Heart left ventricle (tissue), 16 donors: Measurements from ENCODE around the gene GREB1. TPM values are rescaled to one million over a fixed set of nuclear protein-coding genes. Genes with fewer than 3 reads are reported as not detected.

Experiments
- ATAC-seq, 4 donors: fragments of 200-7000 bp; cut with Tn5 transposase; one replicate each; pipeline ENCODE4 v1.9.1; 2020 to 2022; ENCODE audit warnings: moderate library complexity in 4 of 4, mild to moderate bottlenecking in 3 of 4, moderate number of reproducible peaks in 1 of 4
- DNase-seq, 5 donors: peaks; one replicate each; pipeline ENCODE4 v3.0.0-alpha.2; 2020
- H3K27ac ChIP-seq, 12 donors: fragments of 200-600 bp; sonication (generic) in 4 of 12; one replicate each; pipeline versions ENCODE4 v1.5.0 to v1.8.0; 2016 to 2022; ENCODE audit warnings: mild to moderate bottlenecking in 2 of 12
- H3K27me3 ChIP-seq, 9 donors: fragments of 200-600 bp; sonication (generic) in 2 of 9; one replicate each; pipeline versions ENCODE4 v1.5.1 to v1.8.0; 2016 to 2022; ENCODE audit warnings: mild to moderate bottlenecking in 3 of 9
- H3K36me3 ChIP-seq, 9 donors: fragments of 200-600 bp; sonication (generic) in 2 of 9; one replicate each; pipeline versions ENCODE4 v1.5.0 to v1.8.0; 2018 to 2022; ENCODE audit warnings: mild to moderate bottlenecking in 2 of 9
- H3K4me1 ChIP-seq, 12 donors: fragments of 200-600 bp; sonication (generic) in 4 of 12; one replicate each; pipeline versions ENCODE4 v1.5.0 to v1.8.0; 2016 to 2022; ENCODE audit warnings: mild to moderate bottlenecking in 3 of 12
- H3K4me3 ChIP-seq, 12 donors: fragments of 200-600 bp; sonication (generic) in 4 of 12; one replicate each; pipeline versions ENCODE4 v1.5.0 to v1.8.0; 2017 to 2022; ENCODE audit warnings: mild to moderate bottlenecking in 9 of 12, moderate library complexity in 4 of 12
- H3K9me3 ChIP-seq, 12 donors: fragments of 200-600 bp; sonication (generic) in 4 of 12; one replicate each; pipeline versions ENCODE4 v1.5.0 to v1.8.0; 2016 to 2022; ENCODE audit warnings: mild to moderate bottlenecking in 1 of 12
- POLR2A ChIP-seq, 2 donors: fragments of 450-650 bp; IDR thresholded peaks; one replicate each; pipeline ENCODE4 v1.6.1; 2017; ENCODE audit warnings: antibody characterized with exemption in 2 of 2, mild to moderate bottlenecking in 2 of 2, moderate library complexity in 2 of 2
- WGBS, 4 donors: extraction: QIAGEN DNeasy Blood & Tissue Kit in 2 of 4; methylation state at CpG; one replicate each; pipeline versions ENCODE4 v1.1.5 to v1.1.7; 2013 to 2018; 5-methylcytosine and 5-hydroxymethylcytosine counted together
- intact Hi-C, 10 donors: fragments of 100-400 bp; cut with DNase I; formaldehyde crosslinking; loops; one replicate each; pipeline versions ENCODE4 v1.11.1 to v1.14.2; 2022
- polyA plus RNA-seq, 2 donors: library from polyadenylated mRNA; stranded (reverse); fragments of 200-250 nt; gene quantifications; one replicate each; pipeline ENCODE4 v1.2.3, GENCODE V29; 2013
- total RNA-seq, 9 donors: library from RNA; depleted of rRNA in 2 of 9; stranded (reverse); fragments of >200 nt in 2 of 9; fragmentation: NEBNext Ultra II Directional in 3 of 9; extraction: Animal tissue kit (Norgen Biotek cat#: 25700) in 3 of 9; gene quantifications; one replicate each; pipeline versions ENCODE4 v1.1.0 to v1.2.4, GENCODE V29; 2016 to 2023
- TF ChIP-seq, protein P1 (sequence below), 12 donors: fragments of 200-600 bp; sonication (generic) in 4 of 12; IDR thresholded peaks; one replicate each; pipeline versions ENCODE4 v1.5.0 to v1.8.0; 2018 to 2022; ENCODE audit warnings: antibody characterized with exemption in 12 of 12, mild to moderate bottlenecking in 5 of 12
- donor health status: ischemic (EF 13 %, LVEDD 7.1; RV severe dilation, severe dysfunction).
- donor health status: healthy with polysubstance abuse.
- donor health status: DM: no; HTN: yes; CAD: no.
- donor health status: DM: no; HTN: no; CAD: no.
- donor health status: ischemic (EF 25% LVEDD 6.9; RV normal size, moderate dysfunction).
- donor health status: ischemic (EF 25% LVEDD 5.7; RV mildly dilated, moderate dysfunction).
- donor health status: healthy.
- donor health status: DM: yes; HTN: yes; CAD: no.
- donor health status: ischemic (EF 35%, LVEDD 5.7; RV mildly dilated, moderate dysfunction).
- donor health status: nonischemic (EF 11% LVEDD 7.7; RV severe dilation, severe dysfunction).
- donor health status: DM: yes; HTN: yes; CAD: no.
- donor health status: PGD.
- donor health status: ischemic (EF 29% LVEDD 5.4; RV normal size, mild dysfunction).
- donor health status: nonischemic (EF 23%, LVEDD 6.1; RV moderate dilation, normal function).

GREB1 gene
- total and polyA plus RNA-seq, 11 donors, result 1.4 to 11.5 (median 5.6) TPM

DNA sequence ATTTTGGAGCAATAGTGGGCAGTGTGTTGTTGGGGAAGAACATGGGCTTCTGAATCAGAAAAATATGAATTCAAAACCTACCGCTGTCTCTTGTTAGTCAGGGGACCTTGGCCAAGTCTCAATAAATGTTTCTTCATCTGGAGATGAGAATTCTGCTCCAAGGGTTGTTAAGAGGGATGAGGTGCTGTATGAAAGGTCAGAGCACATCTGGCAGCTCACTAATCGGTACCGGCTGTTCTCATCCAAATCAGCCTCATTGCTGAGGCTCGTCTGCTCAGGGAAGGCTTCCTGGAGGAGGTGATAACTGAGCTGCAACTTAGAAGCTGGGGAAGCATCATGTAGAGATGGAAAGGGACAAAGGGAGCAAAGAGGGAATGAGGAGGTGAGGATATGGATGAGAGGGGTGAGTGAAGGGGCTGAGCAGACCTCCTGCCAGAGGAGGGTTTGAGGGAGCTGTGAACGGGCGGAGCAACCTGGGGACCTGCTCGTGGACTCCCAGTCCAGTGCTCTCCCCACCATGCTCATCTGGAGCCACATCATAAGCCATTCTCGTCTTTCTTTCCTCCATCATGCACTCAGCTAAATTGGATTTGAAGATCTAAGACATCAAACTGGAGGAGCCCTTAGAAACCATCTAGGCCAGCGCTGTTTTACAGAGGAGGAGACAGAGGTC, 47.4 kb downstream of the GREB1 start:
- no peak for TF ChIP-seq POLR2A (IDR thresholded peaks at IDR 0.05)
- TF ChIP-seq, protein P1, sequence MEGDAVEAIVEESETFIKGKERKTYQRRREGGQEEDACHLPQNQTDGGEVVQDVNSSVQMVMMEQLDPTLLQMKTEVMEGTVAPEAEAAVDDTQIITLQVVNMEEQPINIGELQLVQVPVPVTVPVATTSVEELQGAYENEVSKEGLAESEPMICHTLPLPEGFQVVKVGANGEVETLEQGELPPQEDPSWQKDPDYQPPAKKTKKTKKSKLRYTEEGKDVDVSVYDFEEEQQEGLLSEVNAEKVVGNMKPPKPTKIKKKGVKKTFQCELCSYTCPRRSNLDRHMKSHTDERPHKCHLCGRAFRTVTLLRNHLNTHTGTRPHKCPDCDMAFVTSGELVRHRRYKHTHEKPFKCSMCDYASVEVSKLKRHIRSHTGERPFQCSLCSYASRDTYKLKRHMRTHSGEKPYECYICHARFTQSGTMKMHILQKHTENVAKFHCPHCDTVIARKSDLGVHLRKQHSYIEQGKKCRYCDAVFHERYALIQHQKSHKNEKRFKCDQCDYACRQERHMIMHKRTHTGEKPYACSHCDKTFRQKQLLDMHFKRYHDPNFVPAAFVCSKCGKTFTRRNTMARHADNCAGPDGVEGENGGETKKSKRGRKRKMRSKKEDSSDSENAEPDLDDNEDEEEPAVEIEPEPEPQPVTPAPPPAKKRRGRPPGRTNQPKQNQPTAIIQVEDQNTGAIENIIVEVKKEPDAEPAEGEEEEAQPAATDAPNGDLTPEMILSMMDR (IDR thresholded peaks at IDR 0.05), result no peak
- WGBS, 4 donors, result 89 to 95% (median 92%) methylated on average over 9 of the region's 9 CpGs
- DNase-seq, result no peak
- Histone ChIP-seq H3K9me3 (no peaks in the 10 kb centered on the region), H3K4me1 (peaks cover 0 to 18% (median 6%) of the 10 kb centered on the region in 12 donors), H3K4me3 (no peak overlapping the region), H3K36me3 (peaks cover 0 to 2% (median 0%) of the 10 kb centered on the region in 9 donors), H3K27me3 (no peaks in the 10 kb centered on the region), H3K27ac (no peak overlapping the region)
- no peak for ATAC-seq
- intact Hi-C loops, result loop anchor here (2.0 to 10.0 kb wide), 6 partner anchors 84 to 746 kb away; a partner anchor contains a TSS

DNA sequence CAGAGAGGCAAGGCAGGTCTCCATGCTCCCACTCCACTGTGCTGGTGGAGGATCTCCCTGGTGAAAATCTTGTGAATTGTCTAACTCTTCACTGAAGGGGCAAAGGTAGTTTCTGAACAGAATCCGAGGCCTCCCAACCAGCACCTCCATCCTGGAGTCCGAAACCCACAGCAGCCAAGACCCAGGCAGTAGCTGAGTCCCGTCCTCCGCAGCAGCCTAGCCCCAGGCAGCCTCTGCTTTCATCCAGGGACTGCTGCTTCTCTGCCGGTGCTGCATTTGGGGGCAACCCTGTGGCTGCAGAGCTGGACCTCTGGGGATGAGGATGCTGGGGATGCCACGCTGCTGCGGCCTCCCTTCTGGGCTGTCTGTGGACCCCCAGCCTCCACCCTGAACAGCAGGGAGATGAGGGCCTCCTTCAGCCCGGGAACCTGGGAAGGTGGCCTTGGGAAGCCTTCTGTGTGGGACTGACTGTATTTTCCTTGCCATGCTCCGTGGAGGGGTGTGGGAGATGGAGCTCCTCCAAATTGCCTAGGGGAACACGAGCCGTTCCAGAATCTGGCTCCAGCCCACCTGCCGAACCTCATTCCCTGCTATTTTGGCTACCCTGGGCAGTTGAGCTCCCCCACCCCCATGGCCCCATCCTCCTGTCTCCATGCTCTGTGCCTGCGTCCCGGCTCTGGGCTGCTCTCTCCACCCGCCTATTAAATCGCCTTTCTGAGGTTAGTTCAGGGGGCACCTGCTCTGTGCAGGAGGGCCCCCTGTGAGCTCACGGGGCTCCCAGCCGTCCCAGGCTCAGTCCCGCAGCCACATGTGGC, 48.2 kb downstream of the GREB1 start:
- Histone ChIP-seq H3K9me3 (no peaks in the 10 kb centered on the region), H3K27me3 (no peaks in the 10 kb centered on the region), H3K4me3 (no peak overlapping the region), H3K36me3 (no peaks in the 10 kb centered on the region), H3K4me1 (peaks cover 0 to 18% (median 6%) of the 10 kb centered on the region in 12 donors), H3K27ac (peak overlapping the region in 4 of 12 donors; percentile 17 to 53 (median 50))
- intact Hi-C loops, result loop anchor here (1.0 to 10.0 kb wide), 7 partner anchors 85 to 747 kb away; a partner anchor contains a TSS
- WGBS, 4 donors, result 79 to 87% (median 85%) methylated on average over 13 to 19 of the region's 19 CpGs
- no peak for TF ChIP-seq POLR2A (IDR thresholded peaks at IDR 0.05)
- TF ChIP-seq, protein P1 (IDR thresholded peaks at IDR 0.05), result no peak
- ATAC-seq (no peak), DNase-seq (no peak)

- H3K9me3 ChIP-seq, result no peaks in the 10 kb centered on the region
- H3K4me1 ChIP-seq, result peaks cover 0 to 18% (median 6%) of the 10 kb centered on the region in 12 donors
- no peak for TF ChIP-seq POLR2A (IDR thresholded peaks at IDR 0.05)
- TF ChIP-seq, protein P1 (IDR thresholded peaks at IDR 0.05), result no peak
- peak overlapping the region in 5 of 12 donors; percentile 11 to 53 (median 50) for H3K27ac ChIP-seq
- ATAC-seq (peak in 2 of 4 donors; percentile 1 to 10), DNase-seq (no peak)
- WGBS, 4 donors, result 73 to 81% (median 74%) methylated on average over 5 to 11 of the region's 11 CpGs
- intact Hi-C loops, result loop anchor here (1.0 to 10.0 kb wide), 7 partner anchors 85 to 748 kb away; a partner anchor contains a TSS
- no peaks in the 10 kb centered on the region for H3K27me3 ChIP-seq
- H3K36me3 ChIP-seq, result no peaks in the 10 kb centered on the region
- no peak overlapping the region for H3K4me3 ChIP-seq
These were observed 48.7 kb downstream of the GREB1 start for GRCh38 chr2:11582612-11582861.
